A549 (cell line): ENCODE data around the gene TMC4. TPM values are rescaled to one million over a fixed set of nuclear protein-coding genes. Genes with fewer than 3 reads are reported as not detected.

ENCODE experiments used
- ATAC-seq, 2 experiments: fragments of 200-7000 bp in 1 of 2; fragments of >200 bp in 1 of 2; cut with Nextera tagmentation in 1 of 2; cut with Tn5 transposase in 1 of 2; 3 replicates each; pipeline versions ENCODE4 v1.8.0 to v1.9.1; 2018 to 2020; ENCODE audit warnings: mild to moderate bottlenecking in 1 of 2, moderate library complexity in 1 of 2
- CTCF ChIA-PET: fragments of 300-600 bp; sonication (Branson Sonifier 250); formaldehyde crosslinking; extraction: SDS; loops from one replicate; lab custom pipeline; 2021; ENCODE audit warnings: antibody characterized with exemption, inconsistent platforms; lab: Yijun Ruan, JAX
- POLR2A ChIA-PET: fragments of 350-600 bp; formaldehyde crosslinking; extraction: SDS; loops from one replicate; lab custom pipeline; 2021; ENCODE audit warnings: antibody characterized with exemption, inconsistent platforms; lab: Yijun Ruan, JAX
- DNase-seq, 2 experiments: peaks; one replicate each; pipeline versions ENCODE4 v3.0.0 to v3.0.0-alpha.2; 2011 to 2016; ENCODE audit warnings: low read depth in 1 of 2, low spot score in 1 of 2
- FAIRE-seq: peaks from 2 replicates; lab custom pipeline; 2011; peaks lifted over from hg19 to GRCh38; lab: Jason Lieb, UNC
- H3K27ac ChIP-seq, 2 experiments: fragments of >200 bp; sonication (Bioruptor Twin); formaldehyde crosslinking; 3 replicates each; pipeline ENCODE4 v1.5.1; 2016 to 2017
- H3K4me1 ChIP-seq: fragments of >200 bp; sonication (Bioruptor Twin); formaldehyde crosslinking; 3 replicates; pipeline ENCODE4 v1.6.1; 2016
- H3K4me2 ChIP-seq: fragments of >200 bp; sonication (Bioruptor Twin); formaldehyde crosslinking; 3 replicates; pipeline ENCODE4 v1.6.1; 2016
- H3K4me3 ChIP-seq: fragments of >200 bp; sonication (Bioruptor Twin); formaldehyde crosslinking; 3 replicates; pipeline ENCODE4 v1.5.1; 2016
- H3K9me3 ChIP-seq: fragments of >200 bp; sonication (Bioruptor Twin); formaldehyde crosslinking; 3 replicates; pipeline ENCODE4 v1.6.1; 2016
- CEBPB ChIP-seq, 2 experiments: fragments of >200 bp in 1 of 2; sonication (Bioruptor Twin) in 1 of 2; formaldehyde crosslinking in 1 of 2; IDR thresholded peaks; 2 replicates each; pipeline ENCODE4 v1.6.1; 2012 to 2016
- CHD2 ChIP-seq: fragments of 150-350 bp; IDR thresholded peaks from 2 replicates; pipeline ENCODE4 v1.6.1; 2014; ENCODE audit warnings: low read length; ENCODE audit not compliant: partially characterized antibody
- CHD4 ChIP-seq: fragments of 200-600 bp; sonication (generic); IDR thresholded peaks from 2 replicates; pipeline ENCODE4 v1.6.1; 2016; ENCODE audit warnings: antibody characterized with exemption, mild to moderate bottlenecking, borderline replicate concordance
- EHMT2 ChIP-seq: fragments of 200-600 bp; sonication (generic); IDR thresholded peaks from 2 replicates; pipeline ENCODE4 v1.6.1; 2016; ENCODE audit warnings: antibody characterized with exemption, low read depth, mild to moderate bottlenecking, moderate library complexity
- EP300 ChIP-seq, 2 experiments: fragments of >200 bp; sonication (Bioruptor Twin); formaldehyde crosslinking; IDR thresholded peaks; 2 replicates in 1 of 2; 3 replicates in 1 of 2; pipeline ENCODE4 v1.6.1; 2016 to 2017
- JUN ChIP-seq, 2 experiments: fragments of >200 bp; sonication (Bioruptor Twin); formaldehyde crosslinking; IDR thresholded peaks; 2 replicates in 1 of 2; 3 replicates in 1 of 2; pipeline ENCODE4 v1.6.1; 2016 to 2017
- KDM5A ChIP-seq: fragments of 200-600 bp; sonication (generic); IDR thresholded peaks from 2 replicates; pipeline ENCODE4 v1.6.1; 2016; ENCODE audit warnings: antibody characterized with exemption, mild to moderate bottlenecking
- MYC ChIP-seq: IDR thresholded peaks from 2 replicates; pipeline ENCODE4 v1.6.1; 2012; ENCODE audit warnings: mild to moderate bottlenecking, inconsistent platforms, low read length, improper control_type of control experiment, borderline replicate concordance
- NFE2L2 ChIP-seq: fragments of 150-350 bp; conservative IDR thresholded peaks from 2 replicates; pipeline ENCODE4 v1.6.1; 2014; ENCODE audit warnings: low read length
- NPAS2 ChIP-seq: fragments of 250-450 bp; sonication (Bioruptor Pico); IDR thresholded peaks from 2 replicates; pipeline ENCODE4 v1.8.0; 2022; ENCODE audit warnings: mild to moderate bottlenecking, moderate library complexity, borderline replicate concordance
- RAD21 ChIP-seq, 2 experiments: fragments of >200 bp in 1 of 2; sonication (Bioruptor Twin) in 1 of 2; formaldehyde crosslinking in 1 of 2; IDR thresholded peaks in 1 of 2; conservative IDR thresholded peaks in 1 of 2; 2 replicates in 1 of 2; 3 replicates in 1 of 2; pipeline ENCODE4 v1.6.1; 2012 to 2018; ENCODE audit warnings: inconsistent platforms in 1 of 2
- REST ChIP-seq: fragments of 200-600 bp; sonication (generic); IDR thresholded peaks from 2 replicates; pipeline ENCODE4 v1.6.1; 2016; ENCODE audit warnings: antibody characterized with exemption, mild to moderate bottlenecking, moderate library complexity
- SMC3 ChIP-seq: fragments of >200 bp; sonication (Bioruptor Twin); formaldehyde crosslinking; IDR thresholded peaks from 3 replicates; pipeline ENCODE4 v1.6.1; 2018; ENCODE audit warnings: inconsistent platforms
- SREBF2 ChIP-seq: fragments of 450-650 bp; IDR thresholded peaks from 2 replicates; pipeline ENCODE4 v1.6.1; 2014; ENCODE audit warnings: mild to moderate bottlenecking, moderate library complexity
- TFCP2L1 ChIP-seq: fragments of 250-450 bp; sonication (Bioruptor Pico); IDR thresholded peaks from 2 replicates; pipeline ENCODE4 v1.5.0; 2021; ENCODE audit warnings: mild to moderate bottlenecking
- ZFP36 ChIP-seq: fragments of 450-650 bp; IDR thresholded peaks from 2 replicates; pipeline ENCODE4 v1.6.1; 2014; ENCODE audit warnings: borderline replicate concordance; ENCODE audit not compliant: partially characterized antibody
- ZNF302 ChIP-seq: fragments of 250-450 bp; sonication (Bioruptor Pico); IDR thresholded peaks from 2 replicates; pipeline ENCODE4 v1.9.0; 2021; ENCODE audit warnings: inconsistent platforms, mild to moderate bottlenecking, moderate library complexity
- ZSCAN20 ChIP-seq: fragments of 250-450 bp; sonication (Bioruptor Pico); IDR thresholded peaks from 2 replicates; pipeline ENCODE4 v1.8.0; 2022; ENCODE audit warnings: mild to moderate bottlenecking, moderate library complexity
- WGBS: methylation state at CpG from one replicate; pipeline ENCODE4 v1.1.6; 2017; ENCODE audit errors: missing lambda C conversion rate; 5-methylcytosine and 5-hydroxymethylcytosine counted together
- polyA plus RNA-seq, 4 experiments: library from polyadenylated mRNA; depleted of rRNA in 3 of 4; stranded (reverse); fragments of >200 nt; fragmentation: RNase III in 1 of 4; extraction: RNeasy Plus Mini Kit Qiagen cat#74134 plus additional on column Dnase treatment in 1 of 4; gene quantifications; 2 replicates in 3 of 4; 3 replicates in 1 of 4; pipeline ENCODE4 v1.2.3, GENCODE V29; 2011 to 2017
- TF ChIP-seq, protein P1 (sequence below): IDR thresholded peaks from 2 replicates; pipeline ENCODE4 v1.6.1; 2012
- TF ChIP-seq, protein P2 (sequence below): IDR thresholded peaks from 2 replicates; pipeline ENCODE4 v1.6.1; 2012; ENCODE audit warnings: low read depth, borderline replicate concordance

The TMC4 gene
- polyA plus RNA-seq, 2 of the 4 experiments (the other 2 are of a cell fraction): 0.84 to 0.85 TPM

GRCh38 chr19:54127688-54128440 is 45.1 kb downstream of the TMC4 start:
- ChIA-PET POLR2A (interaction anchor here (0.9 to 1.3 kb wide), 2 partner anchors 9 to 13 kb away, joined by 4 to 5 read pairs; partner anchors contain the start of genes CNOT3, PRPF31 and TFPT), CTCF (interaction anchor here (1.1 kb wide), 1 partner anchor 41 kb away, joined by 3 read pairs; no protein-coding TSS in a partner anchor)
- no peak for DNase-seq
- no peak for FAIRE-seq
- no peak for ATAC-seq
- no peaks in the 10 kb centered on the region for H3K4me1 ChIP-seq
- TF ChIP-seq TFCP2L1 (CRISPR knock-in tag): no peak
- no peak for TF ChIP-seq SREBF2
- TF ChIP-seq CHD4: no peak
- TF ChIP-seq, all 56 proteins: peak for 0
- no peak overlapping the region for H3K4me3 ChIP-seq
- H3K4me2 ChIP-seq: no peak overlapping the region
- H3K9me3 ChIP-seq: no peaks in the 10 kb centered on the region
- 91% methylated on average over 44 of the region's 44 CpGs for WGBS
- H3K27ac ChIP-seq: no peak overlapping the region

DNA sequence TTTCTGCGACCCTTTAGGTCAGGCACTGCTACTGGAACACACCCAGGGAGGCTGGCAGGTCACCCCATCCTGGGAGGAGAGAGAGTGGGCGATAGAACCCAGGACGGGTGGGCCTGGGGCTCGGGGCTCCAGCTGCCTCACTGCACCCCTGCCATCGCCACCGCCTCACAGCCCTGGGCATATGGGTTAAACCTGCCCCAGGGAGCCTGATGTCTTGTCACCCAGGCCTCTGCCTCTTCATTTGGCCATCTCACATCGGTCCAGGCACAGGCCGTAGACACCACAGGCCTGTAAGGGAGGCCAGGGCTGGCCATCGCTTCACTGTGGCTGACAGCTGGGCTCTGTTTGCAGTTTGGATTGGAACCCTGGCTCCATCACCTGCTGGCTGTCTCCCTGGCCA is 47.2 kb downstream of the TMC4 start:
- 92% methylated on average over 9 of the region's 9 CpGs for WGBS
- Histone ChIP-seq H3K4me2 (no peak overlapping the region), H3K4me1 (no peaks in the 10 kb centered on the region), H3K27ac (no peak overlapping the region), H3K9me3 (no peaks in the 10 kb centered on the region), H3K4me3 (no peak overlapping the region)
- no peak for FAIRE-seq
- TF ChIP-seq ZSCAN20 (CRISPR knock-in tag) (no peak), EP300 (IDR thresholded peaks at IDR 0.05) (no peak), ZNF302 (no peak), EHMT2 (no peak), ZFP36 (no peak), JUN (IDR thresholded peaks at IDR 0.05) (no peak), CHD2 (no peak), CEBPB (IDR thresholded peaks at IDR 0.05) (no peak), NFE2L2 (no peak), TFCP2L1 (CRISPR knock-in tag) (no peak), NPAS2 (CRISPR knock-in tag) (no peak), REST (no peak), MYC (no peak), SMC3 (no peak), CHD4 (no peak), KDM5A (no peak), RAD21 (conservative IDR thresholded peaks at IDR 0.05 in 1 of 2, IDR thresholded peaks at IDR 0.05 in 1 of 2) (no peak)
- TF ChIP-seq, protein P1, sequence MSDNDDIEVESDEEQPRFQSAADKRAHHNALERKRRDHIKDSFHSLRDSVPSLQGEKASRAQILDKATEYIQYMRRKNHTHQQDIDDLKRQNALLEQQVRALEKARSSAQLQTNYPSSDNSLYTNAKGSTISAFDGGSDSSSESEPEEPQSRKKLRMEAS: no peak
- TF ChIP-seq, protein P2, sequence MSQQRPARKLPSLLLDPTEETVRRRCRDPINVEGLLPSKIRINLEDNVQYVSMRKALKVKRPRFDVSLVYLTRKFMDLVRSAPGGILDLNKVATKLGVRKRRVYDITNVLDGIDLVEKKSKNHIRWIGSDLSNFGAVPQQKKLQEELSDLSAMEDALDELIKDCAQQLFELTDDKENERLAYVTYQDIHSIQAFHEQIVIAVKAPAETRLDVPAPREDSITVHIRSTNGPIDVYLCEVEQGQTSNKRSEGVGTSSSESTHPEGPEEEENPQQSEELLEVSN: no peak
- no peak for ATAC-seq
- ChIA-PET CTCF (interaction anchor here (0.5 to 3.2 kb wide), 2 partner anchors 12 to 350 kb away, joined by 3 to 8 read pairs; partner anchors contain the start of gene CNOT3), POLR2A (no interaction called here)
- DNase-seq: no peak
